SK-N-SH treated with all-trans-retinoic acid at 6 μM for 48 hours (cell line): Measurements from ENCODE around the gene FRK.

Experiments
- ATAC-seq: fragments of 200-7000 bp; cut with Tn5 transposase; 3 replicates; pipeline ENCODE4 v1.9.1; 2020; ENCODE audit warnings: mild to moderate bottlenecking, moderate library complexity
- ARNTL ChIP-seq: fragments of 450-650 bp; formaldehyde crosslinking; IDR thresholded peaks from 2 replicates; pipeline ENCODE4 v1.5.0; 2020; ENCODE audit warnings: low read depth, mild to moderate bottlenecking, moderate library complexity, borderline replicate concordance
- BACH2 ChIP-seq: fragments of 250-450 bp; sonication (Bioruptor Pico); IDR thresholded peaks from 2 replicates; pipeline ENCODE4 v1.9.0; 2021; ENCODE audit warnings: mild to moderate bottlenecking, borderline replicate concordance
- CSDC2 ChIP-seq: fragments of 250-450 bp; sonication (Bioruptor Pico); IDR thresholded peaks from 2 replicates; pipeline ENCODE4 v1.5.0; 2020; ENCODE audit warnings: mild to moderate bottlenecking, moderate library complexity
- ESRRG ChIP-seq: fragments of 250-450 bp; sonication (Bioruptor Pico); IDR thresholded peaks from 2 replicates; pipeline ENCODE4 v1.6.1; 2021; ENCODE audit warnings: mild to moderate bottlenecking
- GLIS3 ChIP-seq: fragments of 250-450 bp; sonication (Bioruptor Pico); IDR thresholded peaks from 2 replicates; pipeline ENCODE4 v1.5.0; 2020; ENCODE audit warnings: mild to moderate bottlenecking, moderate library complexity
- ISL1 ChIP-seq: fragments of 250-450 bp; sonication (Bioruptor Pico); IDR thresholded peaks from 2 replicates; pipeline ENCODE4 v2.1.2; 2022; ENCODE audit warnings: mild to moderate bottlenecking, moderate library complexity
- OSR1 ChIP-seq: fragments of 250-450 bp; sonication (Bioruptor Pico); IDR thresholded peaks from 2 replicates; pipeline ENCODE4 v1.8.0; 2022; ENCODE audit warnings: moderate library complexity, mild to moderate bottlenecking, inconsistent platforms
- PPARA ChIP-seq: fragments of 250-450 bp; sonication (Bioruptor Pico); IDR thresholded peaks from 2 replicates; pipeline ENCODE4 v1.5.0; 2020; ENCODE audit warnings: mild to moderate bottlenecking, borderline replicate concordance
- RARB ChIP-seq: fragments of 250-450 bp; sonication (Bioruptor Pico); IDR thresholded peaks from 2 replicates; pipeline ENCODE4 v1.8.0; 2021; ENCODE audit warnings: mild to moderate bottlenecking, moderate library complexity
- SNAI2 ChIP-seq: fragments of 250-450 bp; sonication (Bioruptor Pico); IDR thresholded peaks from 2 replicates; pipeline ENCODE4 v1.5.0; 2020; ENCODE audit warnings: mild to moderate bottlenecking, moderate library complexity
- TCF4 ChIP-seq: fragments of 250-450 bp; sonication (Bioruptor Pico); IDR thresholded peaks from 2 replicates; pipeline ENCODE4 v1.8.0; 2021; ENCODE audit warnings: mild to moderate bottlenecking, moderate library complexity, borderline replicate concordance
- TOX ChIP-seq: fragments of 250-450 bp; sonication (Bioruptor Pico); IDR thresholded peaks from 2 replicates; pipeline ENCODE4 v1.8.0; 2021; ENCODE audit warnings: mild to moderate bottlenecking, moderate library complexity, borderline replicate concordance
- ZC3H10 ChIP-seq: fragments of 250-450 bp; sonication (Bioruptor Pico); IDR thresholded peaks from 2 replicates; pipeline ENCODE4 v1.5.1; 2021; ENCODE audit warnings: mild to moderate bottlenecking, moderate library complexity
- ZFP3 ChIP-seq: fragments of 250-450 bp; sonication (Bioruptor Pico); IDR thresholded peaks from 2 replicates; pipeline ENCODE4 v1.5.0; 2020; ENCODE audit warnings: mild to moderate bottlenecking, moderate library complexity
- ZFP30 ChIP-seq: fragments of 450-650 bp; formaldehyde crosslinking; IDR thresholded peaks from 2 replicates; pipeline ENCODE4 v1.5.0; 2022; ENCODE audit warnings: mild to moderate bottlenecking, moderate library complexity
- ZNF565 ChIP-seq: fragments of 450-650 bp; formaldehyde crosslinking; conservative IDR thresholded peaks from 2 replicates; pipeline ENCODE4 v1.5.0; 2020; ENCODE audit warnings: low read depth, mild to moderate bottlenecking, moderate library complexity
- ZNF70 ChIP-seq: fragments of 450-650 bp; formaldehyde crosslinking; IDR thresholded peaks from 2 replicates; pipeline ENCODE4 v1.5.0; 2020; ENCODE audit warnings: mild to moderate bottlenecking, moderate library complexity
- ZNF8 ChIP-seq: fragments of 450-650 bp; formaldehyde crosslinking; IDR thresholded peaks from 2 replicates; pipeline ENCODE4 v1.5.0; 2020; ENCODE audit warnings: mild to moderate bottlenecking, moderate library complexity
- TF ChIP-seq, protein P1 (sequence below): fragments of 250-450 bp; sonication (Bioruptor Pico); IDR thresholded peaks from 2 replicates; pipeline ENCODE4 v1.5.0; 2020; ENCODE audit warnings: mild to moderate bottlenecking, moderate library complexity
- TF ChIP-seq, protein P2 (sequence below): fragments of 250-450 bp; sonication (Bioruptor Pico); IDR thresholded peaks from 2 replicates; pipeline ENCODE4 v1.5.1; 2021; ENCODE audit warnings: mild to moderate bottlenecking, moderate library complexity
- TF ChIP-seq, protein P3 (sequence below): fragments of 250-450 bp; sonication (Bioruptor Pico); IDR thresholded peaks from 2 replicates; pipeline ENCODE4 v1.8.0; 2021; ENCODE audit warnings: low read depth, mild to moderate bottlenecking, moderate library complexity, borderline replicate concordance
- TF ChIP-seq, protein P4 (sequence below): fragments of 250-450 bp; sonication (Bioruptor Pico); IDR thresholded peaks from 2 replicates; pipeline ENCODE4 v1.8.0; 2020; ENCODE audit warnings: mild to moderate bottlenecking, moderate library complexity, borderline replicate concordance

Gene FRK

DNA sequence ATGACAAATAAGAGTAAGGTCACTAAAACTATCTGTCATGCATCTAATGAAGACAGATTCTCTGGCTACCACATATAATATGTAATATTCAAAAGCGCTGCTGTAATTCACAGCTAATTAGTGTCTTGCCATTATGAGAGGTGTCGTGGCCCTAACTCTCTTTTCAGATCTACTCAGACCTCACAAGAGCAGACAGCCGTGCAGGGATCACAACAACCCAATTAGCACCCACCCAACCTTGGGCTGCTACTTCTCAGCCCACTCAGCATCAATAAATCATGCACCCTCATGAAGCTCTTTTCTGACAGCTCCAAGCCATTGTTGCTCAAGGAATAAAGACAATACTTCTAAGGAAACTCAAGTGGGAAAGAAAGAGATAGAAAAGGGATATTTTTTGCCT, 61.5 kb downstream of the FRK start:
- TF ChIP-seq ZC3H10 (CRISPR knock-in tag) (no peak), RARB (CRISPR knock-in tag) (no peak), SNAI2 (CRISPR knock-in tag) (no peak), GLIS3 (CRISPR knock-in tag) (no peak), ARNTL (CRISPR knock-in tag) (no peak), ZFP3 (no peak), TCF4 (CRISPR knock-in tag) (no peak), CSDC2 (no peak), ESRRG (CRISPR knock-in tag) (no peak), OSR1 (CRISPR knock-in tag) (no peak), TOX (CRISPR knock-in tag) (no peak), PPARA (no peak), ISL1 (CRISPR knock-in tag) (no peak), ZNF8 (CRISPR knock-in tag) (no peak), ZFP30 (CRISPR knock-in tag) (no peak), BACH2 (no peak)
- TF ChIP-seq, protein P1, sequence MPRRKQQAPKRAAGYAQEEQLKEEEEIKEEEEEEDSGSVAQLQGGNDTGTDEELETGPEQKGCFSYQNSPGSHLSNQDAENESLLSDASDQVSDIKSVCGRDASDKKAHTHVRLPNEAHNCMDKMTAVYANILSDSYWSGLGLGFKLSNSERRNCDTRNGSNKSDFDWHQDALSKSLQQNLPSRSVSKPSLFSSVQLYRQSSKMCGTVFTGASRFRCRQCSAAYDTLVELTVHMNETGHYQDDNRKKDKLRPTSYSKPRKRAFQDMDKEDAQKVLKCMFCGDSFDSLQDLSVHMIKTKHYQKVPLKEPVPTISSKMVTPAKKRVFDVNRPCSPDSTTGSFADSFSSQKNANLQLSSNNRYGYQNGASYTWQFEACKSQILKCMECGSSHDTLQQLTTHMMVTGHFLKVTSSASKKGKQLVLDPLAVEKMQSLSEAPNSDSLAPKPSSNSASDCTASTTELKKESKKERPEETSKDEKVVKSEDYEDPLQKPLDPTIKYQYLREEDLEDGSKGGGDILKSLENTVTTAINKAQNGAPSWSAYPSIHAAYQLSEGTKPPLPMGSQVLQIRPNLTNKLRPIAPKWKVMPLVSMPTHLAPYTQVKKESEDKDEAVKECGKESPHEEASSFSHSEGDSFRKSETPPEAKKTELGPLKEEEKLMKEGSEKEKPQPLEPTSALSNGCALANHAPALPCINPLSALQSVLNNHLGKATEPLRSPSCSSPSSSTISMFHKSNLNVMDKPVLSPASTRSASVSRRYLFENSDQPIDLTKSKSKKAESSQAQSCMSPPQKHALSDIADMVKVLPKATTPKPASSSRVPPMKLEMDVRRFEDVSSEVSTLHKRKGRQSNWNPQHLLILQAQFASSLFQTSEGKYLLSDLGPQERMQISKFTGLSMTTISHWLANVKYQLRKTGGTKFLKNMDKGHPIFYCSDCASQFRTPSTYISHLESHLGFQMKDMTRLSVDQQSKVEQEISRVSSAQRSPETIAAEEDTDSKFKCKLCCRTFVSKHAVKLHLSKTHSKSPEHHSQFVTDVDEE (CRISPR knock-in tag) = no peak
- TF ChIP-seq, protein P2, sequence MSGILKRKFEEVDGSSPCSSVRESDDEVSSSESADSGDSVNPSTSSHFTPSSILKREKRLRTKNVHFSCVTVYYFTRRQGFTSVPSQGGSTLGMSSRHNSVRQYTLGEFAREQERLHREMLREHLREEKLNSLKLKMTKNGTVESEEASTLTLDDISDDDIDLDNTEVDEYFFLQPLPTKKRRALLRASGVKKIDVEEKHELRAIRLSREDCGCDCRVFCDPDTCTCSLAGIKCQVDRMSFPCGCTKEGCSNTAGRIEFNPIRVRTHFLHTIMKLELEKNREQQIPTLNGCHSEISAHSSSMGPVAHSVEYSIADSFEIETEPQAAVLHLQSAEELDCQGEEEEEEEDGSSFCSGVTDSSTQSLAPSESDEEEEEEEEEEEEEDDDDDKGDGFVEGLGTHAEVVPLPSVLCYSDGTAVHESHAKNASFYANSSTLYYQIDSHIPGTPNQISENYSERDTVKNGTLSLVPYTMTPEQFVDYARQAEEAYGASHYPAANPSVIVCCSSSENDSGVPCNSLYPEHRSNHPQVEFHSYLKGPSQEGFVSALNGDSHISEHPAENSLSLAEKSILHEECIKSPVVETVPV (CRISPR knock-in tag) = no peak
- TF ChIP-seq, protein P3, sequence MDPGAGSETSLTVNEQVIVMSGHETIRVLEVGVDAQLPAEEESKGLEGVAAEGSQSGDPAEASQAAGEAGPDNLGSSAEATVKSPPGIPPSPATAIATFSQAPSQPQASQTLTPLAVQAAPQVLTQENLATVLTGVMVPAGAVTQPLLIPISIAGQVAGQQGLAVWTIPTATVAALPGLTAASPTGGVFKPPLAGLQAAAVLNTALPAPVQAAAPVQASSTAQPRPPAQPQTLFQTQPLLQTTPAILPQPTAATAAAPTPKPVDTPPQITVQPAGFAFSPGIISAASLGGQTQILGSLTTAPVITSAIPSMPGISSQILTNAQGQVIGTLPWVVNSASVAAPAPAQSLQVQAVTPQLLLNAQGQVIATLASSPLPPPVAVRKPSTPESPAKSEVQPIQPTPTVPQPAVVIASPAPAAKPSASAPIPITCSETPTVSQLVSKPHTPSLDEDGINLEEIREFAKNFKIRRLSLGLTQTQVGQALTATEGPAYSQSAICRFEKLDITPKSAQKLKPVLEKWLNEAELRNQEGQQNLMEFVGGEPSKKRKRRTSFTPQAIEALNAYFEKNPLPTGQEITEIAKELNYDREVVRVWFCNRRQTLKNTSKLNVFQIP (CRISPR knock-in tag) = no peak
- TF ChIP-seq, protein P4, sequence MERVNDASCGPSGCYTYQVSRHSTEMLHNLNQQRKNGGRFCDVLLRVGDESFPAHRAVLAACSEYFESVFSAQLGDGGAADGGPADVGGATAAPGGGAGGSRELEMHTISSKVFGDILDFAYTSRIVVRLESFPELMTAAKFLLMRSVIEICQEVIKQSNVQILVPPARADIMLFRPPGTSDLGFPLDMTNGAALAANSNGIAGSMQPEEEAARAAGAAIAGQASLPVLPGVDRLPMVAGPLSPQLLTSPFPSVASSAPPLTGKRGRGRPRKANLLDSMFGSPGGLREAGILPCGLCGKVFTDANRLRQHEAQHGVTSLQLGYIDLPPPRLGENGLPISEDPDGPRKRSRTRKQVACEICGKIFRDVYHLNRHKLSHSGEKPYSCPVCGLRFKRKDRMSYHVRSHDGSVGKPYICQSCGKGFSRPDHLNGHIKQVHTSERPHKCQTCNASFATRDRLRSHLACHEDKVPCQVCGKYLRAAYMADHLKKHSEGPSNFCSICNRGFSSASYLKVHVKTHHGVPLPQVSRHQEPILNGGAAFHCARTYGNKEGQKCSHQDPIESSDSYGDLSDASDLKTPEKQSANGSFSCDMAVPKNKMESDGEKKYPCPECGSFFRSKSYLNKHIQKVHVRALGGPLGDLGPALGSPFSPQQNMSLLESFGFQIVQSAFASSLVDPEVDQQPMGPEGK (CRISPR knock-in tag) = no peak
- TF ChIP-seq, all 23 proteins: peak for 0
- ATAC-seq = no peak

DNA sequence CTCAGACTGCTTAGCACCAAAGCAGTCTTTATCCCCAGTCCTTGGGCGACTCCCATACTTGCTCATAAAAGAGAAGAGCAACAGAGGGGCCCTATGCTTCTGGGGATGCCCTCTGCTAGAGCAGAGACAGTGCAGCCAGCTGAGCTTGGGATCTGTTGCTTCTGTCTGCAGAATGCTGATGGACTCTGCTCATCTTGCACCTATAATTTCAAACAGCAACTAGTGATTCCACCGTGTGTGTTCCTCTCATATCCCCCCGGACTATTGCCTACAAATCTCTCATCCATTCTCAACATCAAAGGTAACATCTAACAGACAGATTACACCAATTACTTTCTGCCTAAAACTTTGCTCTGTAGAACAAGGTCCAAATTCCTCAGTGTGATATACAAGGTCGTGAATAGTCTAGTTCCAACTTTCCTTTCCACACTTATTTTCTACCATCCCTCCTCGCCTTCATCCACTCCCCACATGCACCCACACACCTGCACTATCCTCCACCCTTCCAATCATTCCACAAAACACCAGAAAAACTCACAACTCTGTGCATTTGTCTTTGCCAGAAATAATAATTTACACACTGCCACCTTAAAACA, 62.6 kb downstream of the FRK start:
- TF ChIP-seq ZNF70 (CRISPR knock-in tag) (no peak), ZFP30 (CRISPR knock-in tag) (no peak), OSR1 (CRISPR knock-in tag) (no peak), ZNF8 (CRISPR knock-in tag) (no peak), SNAI2 (CRISPR knock-in tag) (no peak), ZFP3 (no peak), ZNF565 (no peak), TCF4 (CRISPR knock-in tag) (no peak), ESRRG (CRISPR knock-in tag) (no peak), ISL1 (CRISPR knock-in tag) (no peak), TOX (CRISPR knock-in tag) (no peak), ZC3H10 (CRISPR knock-in tag) (no peak), GLIS3 (CRISPR knock-in tag) (no peak), RARB (CRISPR knock-in tag) (no peak)
- TF ChIP-seq, protein P3 (CRISPR knock-in tag) = no peak
- TF ChIP-seq, protein P1 (CRISPR knock-in tag) = no peak
- TF ChIP-seq, protein P4 (CRISPR knock-in tag) = no peak
- TF ChIP-seq, protein P2 (CRISPR knock-in tag) = no peak
- no peak for ATAC-seq
